AG10803 (cell line): ENCODE data around the gene GIPC1.

Experiments used
- DNase-seq: peaks from one replicate; pipeline ENCODE4 v3.0.0; 2010; ENCODE audit warnings: low read depth
- H3K4me3 ChIP-seq: 2 replicates; pipeline ENCODE4 v1.5.1; 2011; ENCODE audit warnings: mild to moderate bottlenecking, low read length, control low read depth
- CTCF ChIP-seq: conservative IDR thresholded peaks from 2 replicates; pipeline ENCODE4 v1.5.1; 2011; ENCODE audit warnings: mild to moderate bottlenecking, low read length, control low read depth, inconsistent platforms

GIPC1 gene

GRCh38 chr19:14428882-14429416, 67.0 kb downstream of the GIPC1 start:
- no peak for DNase-seq
- H3K4me3 ChIP-seq = no peak overlapping the region
- TF ChIP-seq CTCF = no peak
